GM19467 (cell line): ENCODE results near the gene ACOT11.
"Not testable (repeated sequence)": the region's sequence is repeated elsewhere in the genome, so short reads cannot be mapped to it uniquely, and the experiment has no call there.

Source experiments
- ATAC-seq: cut with Tn5 transposase; IDR thresholded peaks from one replicate; pipeline ENCODE4 v1.9.1; 2021; ENCODE audit warnings: mild to moderate bottlenecking, moderate library complexity; ENCODE audit not compliant: unreplicated experiment

Gene ACOT11

GRCh38 chr1:54536656-54537055, 11.4 kb upstream of the ACOT11 start:
- ATAC-seq = not testable (repeated sequence)

- no peak for ATAC-seq
These were observed 10.4 kb upstream of the ACOT11 start for GRCh38 chr1:54537611-54538010.

GRCh38 chr1:54538538-54538937, 9.5 kb upstream of the ACOT11 start:
- no peak for ATAC-seq

- no peak for ATAC-seq
These were observed 7.3 kb upstream of the ACOT11 start for GRCh38 chr1:54540582-54541295.

- no peak for ATAC-seq
These were observed 5.7 kb upstream of the ACOT11 start for GRCh38 chr1:54542120-54542961.

GRCh38 chr1:54542962-54543539, 5.0 kb upstream of the ACOT11 start:
- ATAC-seq = no peak

- no peak for ATAC-seq
These were observed 4.1 kb upstream of the ACOT11 start for GRCh38 chr1:54543729-54544496.

GRCh38 chr1:54545916-54546635, 2.0 kb upstream of the ACOT11 start:
- ATAC-seq = no peak

GRCh38 chr1:54546651-54547401, 1.2 kb upstream of the ACOT11 start:
- no peak for ATAC-seq

GRCh38 chr1:54548389-54549044, 489 bp downstream of the ACOT11 start:
- ATAC-seq = no peak

- no peak for ATAC-seq
These were observed 1.3 kb downstream of the ACOT11 start for GRCh38 chr1:54549181-54549924.

- ATAC-seq = no peak
These were observed 3.9 kb downstream of the ACOT11 start for GRCh38 chr1:54551891-54552290.

GRCh38 chr1:54553602-54554313, 5.7 kb downstream of the ACOT11 start:
- ATAC-seq = no peak

GRCh38 chr1:54556110-54556509, 8.1 kb downstream of the ACOT11 start:
- no peak for ATAC-seq

GRCh38 chr1:54557671-54558355, 9.8 kb downstream of the ACOT11 start:
- ATAC-seq = no peak

- no peak for ATAC-seq
These were observed 10.5 kb downstream of the ACOT11 start for GRCh38 chr1:54558434-54559030.

GRCh38 chr1:54559111-54559548, 11.1 kb downstream of the ACOT11 start:
- ATAC-seq = no peak
